Measurements from ENCODE around the gene PPP1CC.

DNA sequence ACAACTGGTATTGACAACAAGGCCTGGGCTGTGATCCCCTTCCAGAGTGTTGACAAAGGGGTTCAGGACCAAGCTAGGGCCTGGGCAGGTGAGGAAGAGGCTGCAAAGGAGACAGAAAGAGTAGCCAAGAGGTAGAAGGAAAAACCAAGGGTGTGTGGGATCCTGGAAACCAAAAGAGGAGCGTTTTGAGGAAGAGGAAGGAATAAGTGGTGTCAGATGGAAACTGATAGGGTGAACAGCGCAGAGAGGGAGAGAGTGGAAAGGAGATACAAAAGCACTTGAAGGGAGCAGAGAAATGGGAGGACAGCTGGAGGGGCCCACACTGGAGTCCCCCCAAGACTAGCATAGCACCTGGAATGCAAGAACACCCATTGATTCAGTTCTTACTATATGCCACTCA lies 45.5 kb downstream of the PPP1CC start:
- TF ChIP-seq, protein P1, sequence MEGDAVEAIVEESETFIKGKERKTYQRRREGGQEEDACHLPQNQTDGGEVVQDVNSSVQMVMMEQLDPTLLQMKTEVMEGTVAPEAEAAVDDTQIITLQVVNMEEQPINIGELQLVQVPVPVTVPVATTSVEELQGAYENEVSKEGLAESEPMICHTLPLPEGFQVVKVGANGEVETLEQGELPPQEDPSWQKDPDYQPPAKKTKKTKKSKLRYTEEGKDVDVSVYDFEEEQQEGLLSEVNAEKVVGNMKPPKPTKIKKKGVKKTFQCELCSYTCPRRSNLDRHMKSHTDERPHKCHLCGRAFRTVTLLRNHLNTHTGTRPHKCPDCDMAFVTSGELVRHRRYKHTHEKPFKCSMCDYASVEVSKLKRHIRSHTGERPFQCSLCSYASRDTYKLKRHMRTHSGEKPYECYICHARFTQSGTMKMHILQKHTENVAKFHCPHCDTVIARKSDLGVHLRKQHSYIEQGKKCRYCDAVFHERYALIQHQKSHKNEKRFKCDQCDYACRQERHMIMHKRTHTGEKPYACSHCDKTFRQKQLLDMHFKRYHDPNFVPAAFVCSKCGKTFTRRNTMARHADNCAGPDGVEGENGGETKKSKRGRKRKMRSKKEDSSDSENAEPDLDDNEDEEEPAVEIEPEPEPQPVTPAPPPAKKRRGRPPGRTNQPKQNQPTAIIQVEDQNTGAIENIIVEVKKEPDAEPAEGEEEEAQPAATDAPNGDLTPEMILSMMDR (conservative IDR thresholded peaks at IDR 0.05; ENCODE audit: low read length) = no peak
- no peak for TF ChIP-seq EZH2phosphoT487 (IDR thresholded peaks at IDR 0.05; ENCODE audit: borderline replicate concordance)
